Non-pigmented ciliary epithelial cell (primary cell): ENCODE measurements around the gene MYL4.
A peak's percentile ranks its signal among the peaks of the same experiment; 100 is the strongest.
"Not testable (repeated sequence)": the region's sequence is repeated elsewhere in the genome, so short reads cannot be mapped to it uniquely, and the experiment has no call there.

Experiments
- DNase-seq: peaks from one replicate; pipeline ENCODE4 v3.0.0-alpha.2; 2010; ENCODE audit warnings: low read depth

MYL4 gene

GRCh38 chr17:47193931-47194511 is 15.1 kb upstream of the MYL4 start:
- no peak for DNase-seq

GRCh38 chr17:47197821-47198220 is 11.3 kb upstream of the MYL4 start:
- DNase-seq = no peak

- DNase-seq = no peak
Observed at GRCh38 chr17:47199627-47200324, 9.4 kb upstream of the MYL4 start.

GRCh38 chr17:47200325-47200664 is 8.9 kb upstream of the MYL4 start:
- no peak for DNase-seq

- DNase-seq = no peak
Observed at GRCh38 chr17:47201166-47201565, 8.0 kb upstream of the MYL4 start.

- no peak for DNase-seq
Observed at GRCh38 chr17:47203984-47204721, 5.0 kb upstream of the MYL4 start.

- no peak for DNase-seq
Observed at GRCh38 chr17:47204722-47205418, 4.3 kb upstream of the MYL4 start.

GRCh38 chr17:47205419-47205963 is 3.7 kb upstream of the MYL4 start:
- peak; percentile 48 for DNase-seq

- no peak for DNase-seq
Observed at GRCh38 chr17:47207143-47208067, 1.7 kb upstream of the MYL4 start.

- no peak for DNase-seq
Observed at GRCh38 chr17:47209499-47209898, 351 bp downstream of the MYL4 start.

- no peak for DNase-seq
Observed at GRCh38 chr17:47210105-47210504, 957 bp downstream of the MYL4 start.

- no peak for DNase-seq
Observed at GRCh38 chr17:47210779-47211178, 1.6 kb downstream of the MYL4 start.

- no peak for DNase-seq
Observed at GRCh38 chr17:47212458-47212857, 3.3 kb downstream of the MYL4 start.

GRCh38 chr17:47213540-47213939 is 4.4 kb downstream of the MYL4 start:
- DNase-seq = no peak

GRCh38 chr17:47214931-47215330 is 5.8 kb downstream of the MYL4 start:
- no peak for DNase-seq

GRCh38 chr17:47216821-47217220 is 7.7 kb downstream of the MYL4 start:
- not testable (repeated sequence) for DNase-seq

GRCh38 chr17:47217279-47217678 is 8.1 kb downstream of the MYL4 start:
- not testable (repeated sequence) for DNase-seq

GRCh38 chr17:47218896-47219430 is 9.8 kb downstream of the MYL4 start:
- DNase-seq = no peak

GRCh38 chr17:47219621-47220475 is 10.7 kb downstream of the MYL4 start:
- no peak for DNase-seq

GRCh38 chr17:47220531-47220999 is 11.4 kb downstream of the MYL4 start:
- no peak for DNase-seq
